ENCODE measurements around the gene THSD7A.

GRCh38 chr7:11667810-11668185 is 164.2 kb downstream of the THSD7A start:
- TF ChIP-seq PRDM10 (CRISPR knock-in tag; IDR thresholded peaks at IDR 0.05; ENCODE audit: low read depth), result no peak
- TF ChIP-seq RBAK (CRISPR knock-in tag; IDR thresholded peaks at IDR 0.05), result no peak
- TF ChIP-seq ETS1 (CRISPR knock-in tag; IDR thresholded peaks at IDR 0.05), result no peak
- no peak for TF ChIP-seq MEIS2 (CRISPR knock-in tag; IDR thresholded peaks at IDR 0.05)
- TF ChIP-seq CTCF (CRISPR knock-in tag; IDR thresholded peaks at IDR 0.05), result no peak
- no peak for TF ChIP-seq NFKBIZ (CRISPR knock-in tag; IDR thresholded peaks at IDR 0.05)
- no peak for TF ChIP-seq ZSCAN5A (CRISPR knock-in tag; IDR thresholded peaks at IDR 0.05; ENCODE audit: borderline replicate concordance)
- TF ChIP-seq BRF2 (CRISPR knock-in tag; IDR thresholded peaks at IDR 0.05), result no peak
- TF ChIP-seq TCF12 (IDR thresholded peaks at IDR 0.05), result no peak
- TF ChIP-seq TCF12 (CRISPR knock-in tag; IDR thresholded peaks at IDR 0.05), result no peak
- TF ChIP-seq ZNF3 (CRISPR knock-in tag; IDR thresholded peaks at IDR 0.05), result no peak
- no peak for TF ChIP-seq MAFK (conservative IDR thresholded peaks at IDR 0.05 in 1 of 2, IDR thresholded peaks at IDR 0.05 in 1 of 2; ENCODE audit: low read length in 2 of 2)
- no peak for TF ChIP-seq SIN3B (IDR thresholded peaks at IDR 0.05; ENCODE audit: low read length)
